ENCODE results near the gene GGCX.
"Not testable (repeated sequence)": the region's sequence is repeated elsewhere in the genome, so short reads cannot be mapped to it uniquely, and the experiment has no call there.

GGCX gene

DNA sequence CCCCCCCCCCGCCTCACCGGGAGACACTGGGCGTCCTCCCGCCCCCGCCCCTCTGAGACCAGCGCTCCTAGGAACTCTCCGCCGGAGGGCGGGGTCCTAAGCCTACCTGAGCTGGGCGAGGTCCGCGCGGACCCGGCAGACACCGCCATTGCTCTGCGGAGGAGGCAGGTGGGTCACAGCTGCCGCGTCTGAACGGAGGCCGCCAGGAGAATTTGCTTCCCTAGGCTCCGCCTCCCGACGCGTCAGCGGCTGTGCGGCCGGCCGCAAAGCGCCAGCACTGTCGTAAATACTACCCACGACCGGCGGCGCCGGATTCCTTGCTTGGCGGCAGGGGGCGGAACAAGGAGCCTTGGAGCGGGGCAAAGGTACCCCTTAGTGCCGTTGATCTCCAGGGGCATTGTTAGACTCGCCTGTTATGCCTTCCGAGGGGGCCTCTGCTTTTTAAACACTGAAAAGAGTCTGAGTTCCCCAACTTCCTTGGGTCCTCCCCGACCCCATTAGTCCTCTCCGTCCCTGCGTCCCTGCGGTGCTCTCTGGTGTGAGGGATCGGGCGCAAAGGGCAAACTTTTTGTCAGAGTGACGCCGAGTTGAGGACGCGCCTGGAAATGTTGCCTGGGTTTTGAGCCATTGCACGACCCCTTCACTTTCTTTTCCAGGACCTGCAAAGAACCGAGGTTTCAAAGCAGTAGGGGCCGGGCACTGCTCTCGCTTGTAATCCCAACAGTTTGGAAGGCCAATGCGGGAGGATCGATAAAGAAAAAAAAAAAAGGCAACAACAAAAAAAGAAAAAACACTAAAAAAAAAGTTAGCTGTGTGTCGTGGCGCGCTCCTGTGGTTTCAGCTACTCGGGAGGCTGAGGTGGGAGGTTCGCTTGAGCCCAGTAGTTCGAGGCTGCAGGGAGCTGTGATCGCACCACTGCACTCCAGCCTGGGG lies at the start of gene GGCX:
Gene GGCX (minus strand): TSS at position 214 of the 933 bp plus-strand sequence. CDS start 65 bp downstream, at position 149.
- DNase-seq (ENCODE audit: extremely low spot score, insufficient read length, low read depth) (peak; percentile 91), FAIRE-seq (peak; percentile 89)

DNA sequence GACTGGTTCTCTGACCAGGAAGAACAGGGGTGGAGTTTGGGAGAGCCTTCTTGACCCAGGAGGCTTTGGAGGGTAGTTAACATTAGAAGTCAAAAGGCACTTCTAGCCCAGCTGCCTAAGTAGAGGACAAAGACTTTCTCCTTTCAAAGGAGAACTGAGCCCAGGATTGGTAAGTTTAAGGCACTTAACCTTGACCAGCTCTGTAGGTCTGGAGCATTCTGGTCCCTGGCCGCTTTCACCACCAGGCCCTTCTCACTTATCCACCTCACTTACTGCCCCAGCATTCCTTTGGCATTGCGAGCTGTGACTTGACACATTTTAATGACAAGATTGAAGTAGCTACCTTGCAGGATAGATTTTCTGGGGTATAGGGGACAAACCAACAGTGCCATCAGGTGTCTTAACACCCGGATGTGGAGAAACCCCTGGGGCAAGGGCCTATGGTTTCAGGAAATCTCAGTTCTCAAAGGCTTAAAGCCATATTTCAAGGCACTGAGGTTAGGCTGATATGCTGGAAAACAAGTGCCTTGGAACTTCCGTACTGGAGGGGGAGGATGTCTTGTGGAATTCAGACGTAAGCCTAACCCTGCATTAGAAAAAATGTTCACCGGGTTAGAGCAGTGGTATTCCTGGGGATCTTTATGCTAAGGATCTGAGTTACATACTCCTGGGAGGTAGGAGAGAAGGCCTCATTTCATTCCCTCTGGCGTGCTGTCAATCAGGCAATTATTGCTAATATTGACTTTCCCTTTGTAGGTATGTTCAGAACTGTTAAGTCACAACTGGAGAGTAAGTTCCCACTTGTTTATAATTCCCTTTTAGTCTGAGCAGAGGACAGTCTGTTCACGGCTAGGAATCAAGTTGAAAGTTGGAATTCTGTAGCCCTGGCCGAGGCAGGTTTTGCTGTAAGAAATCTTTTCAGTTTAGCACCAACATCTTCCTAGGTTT lies 46.2 kb upstream of the GGCX start:
- FAIRE-seq = no peak
- DNase-seq (ENCODE audit: extremely low spot score, insufficient read length, low read depth) = no peak

DNA sequence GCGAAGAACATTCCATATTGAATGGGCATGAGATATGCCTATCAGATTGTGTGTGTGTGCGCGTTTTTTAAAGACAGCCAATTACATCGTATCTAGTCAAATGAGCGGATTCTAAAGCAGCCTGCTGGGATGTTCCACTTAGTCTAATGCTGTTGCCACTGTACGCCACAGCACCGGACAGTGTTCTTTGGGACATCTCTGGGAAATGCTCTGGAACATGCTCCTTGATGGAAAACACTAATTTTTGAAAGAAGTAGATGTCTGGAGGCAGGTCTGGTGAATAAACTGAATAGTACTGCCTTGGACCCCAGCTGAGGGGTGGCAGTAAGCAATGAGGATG lies 44.8 kb upstream of the GGCX start:
- FAIRE-seq (no peak), DNase-seq (ENCODE audit: extremely low spot score, insufficient read length, low read depth) (no peak)

DNA sequence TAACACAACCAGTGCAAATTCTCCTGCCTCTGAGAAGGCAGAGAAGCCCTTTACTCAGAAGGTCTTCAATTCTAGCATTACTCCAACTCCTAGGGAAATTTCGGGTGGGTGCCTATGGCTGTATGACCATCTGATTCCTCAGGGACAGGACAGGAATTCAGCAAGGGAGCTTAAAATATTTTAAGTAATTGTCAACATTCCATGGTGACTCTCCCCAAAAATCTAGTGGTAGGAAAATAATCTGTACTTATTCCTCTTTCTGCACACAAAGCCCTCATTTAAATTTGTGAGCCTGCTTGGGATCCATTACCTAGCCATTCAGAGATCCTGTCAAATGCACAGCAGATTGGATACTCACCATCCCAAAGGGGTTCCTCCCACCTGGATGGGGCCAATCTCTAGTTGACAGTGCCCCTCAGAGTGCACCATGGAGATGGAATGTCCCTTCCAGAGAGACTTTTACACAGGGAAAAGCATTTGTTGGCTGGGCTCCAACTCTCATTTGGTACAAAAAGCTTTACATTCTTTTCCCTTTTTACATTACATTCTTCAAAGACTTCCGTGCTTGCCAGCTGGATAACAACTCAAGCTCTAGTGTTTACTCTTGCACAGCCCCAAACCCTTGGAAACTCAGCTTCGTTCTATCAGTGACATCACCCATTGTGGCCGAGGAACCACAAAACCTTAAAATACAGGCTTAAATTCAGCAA lies 44.3 kb upstream of the GGCX start:
- no peak for DNase-seq (ENCODE audit: extremely low spot score, insufficient read length, low read depth)
- FAIRE-seq = no peak

- DNase-seq (ENCODE audit: extremely low spot score, insufficient read length, low read depth) (no peak), FAIRE-seq (no peak)
Measured at GRCh38 chr2:85604568-85605339, 43.5 kb upstream of the GGCX start.

- not testable (repeated sequence) for FAIRE-seq; DNase-seq (ENCODE audit: extremely low spot score, insufficient read length, low read depth)
Measured at GRCh38 chr2:85604133-85604444, 42.8 kb upstream of the GGCX start.

GRCh38 chr2:85602476-85603234 lies 41.4 kb upstream of the GGCX start, which contains the start of gene TMEM150A:
Gene TMEM150A, minus strand, starts transcription at chr2:85602698. Its CDS starts 750 bp downstream, at chr2:85601948.
- DNase-seq (ENCODE audit: extremely low spot score, insufficient read length, low read depth) = peak; percentile 82

DNA sequence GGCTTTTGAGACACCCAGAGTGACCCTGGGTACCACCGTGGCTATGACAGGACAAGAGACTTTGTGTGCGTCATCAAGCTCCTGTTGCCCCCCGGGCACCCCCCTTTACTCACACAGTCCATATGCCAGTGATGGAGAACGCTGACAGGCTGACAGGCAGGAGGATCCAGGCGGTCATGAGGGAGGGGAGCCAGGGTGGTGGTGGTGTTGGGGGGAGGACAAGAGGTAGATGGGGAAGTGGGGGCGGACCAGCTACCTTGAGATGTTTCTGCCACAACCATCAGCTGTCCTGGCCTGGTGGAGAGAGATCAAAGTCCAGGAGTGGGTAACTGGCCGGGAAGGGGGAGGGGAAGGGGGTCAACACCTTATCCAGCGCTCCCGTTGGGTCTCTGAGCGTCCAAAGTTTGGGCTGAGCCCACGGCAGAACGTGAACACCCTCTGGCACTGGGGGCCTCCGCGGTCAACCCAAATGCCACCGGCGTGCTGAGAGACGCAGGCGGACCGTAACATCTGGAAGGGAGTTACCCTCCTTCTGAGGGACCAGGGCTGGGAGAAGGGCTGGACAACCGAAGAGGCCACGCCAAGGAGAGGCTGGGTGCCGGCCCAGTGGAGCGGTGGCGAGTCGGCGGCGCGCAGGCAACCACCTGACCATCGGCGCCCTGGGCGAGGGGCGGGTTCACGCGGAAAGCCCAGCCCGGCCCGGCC lies 40.6 kb upstream of the GGCX start:
- no peak for DNase-seq (ENCODE audit: extremely low spot score, insufficient read length, low read depth)
- FAIRE-seq = no peak

More at GRCh38 chr2:85602476-85603234, 41.4 kb upstream of the GGCX start, which contains the start of gene TMEM150A:
- peak; percentile 73 for FAIRE-seq

DNA sequence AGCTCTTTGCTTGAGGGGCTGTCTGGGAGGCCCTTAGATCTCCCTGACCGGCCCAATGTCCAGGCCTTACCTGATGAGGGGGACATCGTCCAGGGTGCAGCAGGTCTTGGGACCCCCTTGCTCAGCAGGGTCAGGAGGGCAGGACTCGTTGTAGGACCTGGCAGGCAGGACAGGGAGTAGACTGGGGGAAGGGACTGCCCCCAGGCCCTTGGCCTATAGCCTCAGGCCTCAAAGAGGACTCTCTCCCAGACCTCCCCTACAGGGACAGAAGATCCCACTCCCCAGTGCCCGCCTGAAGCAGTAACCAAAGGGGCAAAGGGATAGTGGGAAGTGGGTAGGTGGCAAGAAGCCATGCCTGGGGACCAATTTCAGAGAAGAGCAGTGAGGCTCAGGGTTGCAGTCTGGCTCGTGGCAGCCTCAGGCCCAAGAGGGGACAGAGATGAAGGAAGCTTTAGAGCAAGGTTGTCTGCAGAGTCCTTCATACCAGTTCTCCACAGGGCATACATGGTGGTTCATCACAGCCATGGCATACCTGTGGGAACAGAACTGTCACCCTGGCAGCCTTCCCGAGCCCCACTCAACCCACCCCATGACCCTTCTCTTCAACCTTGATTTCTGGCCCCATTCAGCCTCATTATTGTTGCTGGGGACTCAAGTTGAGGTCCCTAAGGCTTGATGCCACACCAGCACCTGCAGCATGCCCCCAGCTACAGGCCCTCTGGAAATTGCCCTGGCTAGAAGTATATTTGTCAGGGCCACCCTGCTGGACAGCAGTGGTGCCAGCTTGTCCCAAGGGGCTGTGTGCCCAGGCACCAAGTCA lies 39.9 kb upstream of the GGCX start:
- no peak for DNase-seq (ENCODE audit: extremely low spot score, insufficient read length, low read depth)

GRCh38 chr2:85600235-85600575 lies 38.9 kb upstream of the GGCX start:
- DNase-seq (ENCODE audit: extremely low spot score, insufficient read length, low read depth) = no peak
- no peak for FAIRE-seq

More for the DNA sequence above, 39.9 kb upstream of the GGCX start:
- no peak for FAIRE-seq

- DNase-seq (ENCODE audit: extremely low spot score, insufficient read length, low read depth) (no peak), FAIRE-seq (no peak)
Measured at GRCh38 chr2:85599468-85600234, 38.4 kb upstream of the GGCX start.

DNA sequence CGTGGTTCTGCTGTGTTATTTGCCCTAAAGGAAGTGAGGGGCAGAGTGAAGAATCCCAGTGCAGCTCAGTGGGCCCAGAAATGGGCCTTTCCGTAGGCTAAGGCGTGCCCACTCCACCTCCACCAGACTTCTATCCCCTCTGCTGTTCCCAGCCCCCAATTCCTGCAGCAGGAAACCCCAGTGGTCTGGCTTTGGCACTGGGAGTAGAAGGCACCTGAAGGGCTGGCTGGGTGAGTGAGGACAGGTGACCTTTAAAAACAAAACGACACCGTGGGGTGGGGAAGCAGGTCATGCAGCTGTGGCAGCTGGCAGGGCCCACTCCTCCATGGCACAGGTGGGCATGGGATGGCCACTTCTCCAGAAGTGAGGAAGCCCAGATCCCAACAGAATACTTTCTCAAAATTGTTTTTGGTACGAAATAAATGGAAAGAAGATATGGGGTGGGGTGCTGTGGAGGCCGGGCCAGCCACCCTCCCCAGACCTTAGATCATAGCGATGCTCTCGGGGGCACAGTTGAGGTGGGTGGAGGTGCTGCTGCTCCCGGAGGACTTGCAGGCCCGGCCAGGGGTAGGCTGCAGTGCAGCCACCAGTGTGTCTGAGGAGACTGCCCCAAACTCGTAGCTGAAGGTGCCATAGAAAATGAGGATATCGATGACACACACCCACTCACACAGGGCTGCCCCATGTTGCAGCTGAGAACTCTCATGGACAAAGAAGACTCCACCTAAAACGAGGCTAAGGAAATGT lies 37.5 kb upstream of the GGCX start:
- DNase-seq (ENCODE audit: extremely low spot score, insufficient read length, low read depth) = no peak
- FAIRE-seq = no peak

- no peak for DNase-seq (ENCODE audit: extremely low spot score, insufficient read length, low read depth)
- no peak for FAIRE-seq
Measured at GRCh38 chr2:85597241-85597640, 35.9 kb upstream of the GGCX start.

- no peak for FAIRE-seq
Measured at GRCh38 chr2:85596486-85597143, 35.3 kb upstream of the GGCX start.

GRCh38 chr2:85596026-85596333 lies 34.7 kb upstream of the GGCX start:
- DNase-seq (ENCODE audit: extremely low spot score, insufficient read length, low read depth) = no peak
- no peak for FAIRE-seq

More at GRCh38 chr2:85596486-85597143, 35.3 kb upstream of the GGCX start:
- no peak for DNase-seq (ENCODE audit: extremely low spot score, insufficient read length, low read depth)

Measured in GM18507 (cell line).